B cell (primary cell): ENCODE data around the gene GFOD1. TPM values are rescaled to one million over a fixed set of nuclear protein-coding genes. Genes with fewer than 3 reads are reported as not detected.

Source experiments
- ATAC-seq: fragments of 200-7000 bp; cut with Tn5 transposase; one replicate; pipeline ENCODE4 v1.10.0; 2021; ENCODE audit warnings: low read depth, mild to moderate bottlenecking, moderate number of reproducible peaks, moderate library complexity
- CTCF ChIA-PET: fragments of 350-600 bp; sonication (Branson Sonifier 250); formaldehyde crosslinking; loops from one replicate; lab custom pipeline; 2021; ENCODE audit warnings: antibody characterized with exemption, inconsistent platforms; lab: Charles Lee
- POLR2A ChIA-PET: fragments of 350-600 bp; sonication (Branson Sonifier 250); formaldehyde crosslinking; loops from one replicate; lab custom pipeline; 2021; ENCODE audit warnings: antibody characterized with exemption; lab: Charles Lee
- DNase-seq: peaks from one replicate; pipeline ENCODE4 v3.0.0; 2013
- H2AFZ ChIP-seq: 2 replicates; pipeline ENCODE4 v1.6.1; 2012; ENCODE audit warnings: mild to moderate bottlenecking, low read depth, low read length; ENCODE audit not compliant: insufficient read depth, poor library complexity, severe bottlenecking
- H3K27ac ChIP-seq, 2 donors: 1 replicate in 1 of 2; 2 replicates in 1 of 2; pipeline ENCODE4 v1.5.1; 2012 to 2013; ENCODE audit warnings: low read length in 2 of 2, mild to moderate bottlenecking in 2 of 2, moderate library complexity in 1 of 2
- H3K27me3 ChIP-seq, 4 experiments: fragments of 200-600 bp in 1 of 4; sonication (generic) in 1 of 4; replicated peaks in 1 of 4; 1 replicate in 2 of 4; 2 replicates in 2 of 4; pipeline versions ENCODE4 v1.6.1 to v1.7.0; 2013 to 2016; ENCODE audit warnings: low read length in 3 of 4, mild to moderate bottlenecking in 2 of 4, mixed read lengths in 1 of 4, moderate library complexity in 1 of 4; ENCODE audit not compliant: insufficient read depth in 4 of 4, control insufficient read depth in 3 of 4; ENCODE audit errors: control extremely low read depth in 1 of 4
- H3K36me3 ChIP-seq, 2 experiments: replicated peaks in 1 of 2; 1 replicate in 1 of 2; 2 replicates in 1 of 2; pipeline versions ENCODE4 v1.6.1 to v1.7.1; 2013; ENCODE audit warnings: low read length in 1 of 2; ENCODE audit not compliant: insufficient read depth in 2 of 2, control insufficient read depth in 1 of 2; ENCODE audit errors: control extremely low read depth in 1 of 2, extremely low read depth in 1 of 2
- H3K4me1 ChIP-seq, 2 donors: fragments of 200-600 bp in 1 of 2; sonication (generic) in 1 of 2; 1 replicate in 1 of 2; 2 replicates in 1 of 2; pipeline versions ENCODE4 v1.5.1 to v1.6.1; 2013 to 2017; ENCODE audit warnings: low read length in 2 of 2; ENCODE audit not compliant: control insufficient read depth in 2 of 2, insufficient read depth in 2 of 2
- H3K4me2 ChIP-seq: replicated peaks from 2 replicates; pipeline ENCODE3; 2012; ENCODE audit warnings: mild to moderate bottlenecking, low read depth, low read length; ENCODE audit not compliant: poor library complexity, severe bottlenecking
- H3K4me3 ChIP-seq, 5 experiments: fragments of 200-600 bp in 1 of 5; sonication (generic) in 1 of 5; 1 replicate in 3 of 5; 2 replicates in 2 of 5; pipeline versions ENCODE4 v1.5.1 to v1.7.0; 2011 to 2016; ENCODE audit warnings: low read length in 4 of 5, mild to moderate bottlenecking in 4 of 5, low read depth in 2 of 5, control low read depth in 1 of 5, moderate library complexity in 1 of 5; ENCODE audit not compliant: insufficient read depth in 1 of 5; ENCODE audit errors: control extremely low read depth in 1 of 5, extremely low read depth in 1 of 5
- H3K79me2 ChIP-seq: fragments of 200-600 bp; sonication (generic); one replicate; pipeline ENCODE4 v1.6.0; 2016; ENCODE audit warnings: low read length; ENCODE audit not compliant: control insufficient read depth, insufficient read depth
- H3K9ac ChIP-seq: fragments of 200-600 bp; sonication (generic); 2 replicates; pipeline ENCODE4 v1.6.1; 2017; ENCODE audit warnings: mild to moderate bottlenecking, low read length, moderate library complexity
- H3K9me3 ChIP-seq, 3 donors: one replicate each; pipeline versions ENCODE4 v1.6.1 to v1.7.1; 2013; ENCODE audit warnings: low read length in 2 of 3; ENCODE audit not compliant: control insufficient read depth in 2 of 3, insufficient read depth in 1 of 3; ENCODE audit errors: control extremely low read depth in 1 of 3
- H4K20me1 ChIP-seq: 2 replicates; pipeline ENCODE4 v1.6.0; 2012; ENCODE audit warnings: mild to moderate bottlenecking, low read length; ENCODE audit not compliant: insufficient read depth, control insufficient read depth, poor library complexity, severe bottlenecking
- H3K27ac Mint-ChIP-seq: one replicate; pipeline ENCODE4 v1.8.0; 2021; ENCODE audit warnings: mixed read lengths
- H3K27me3 Mint-ChIP-seq: one replicate; pipeline ENCODE4 v1.8.0; 2021; ENCODE audit warnings: mixed read lengths
- H3K4me1 Mint-ChIP-seq: one replicate; pipeline ENCODE4 v1.8.0; 2021; ENCODE audit warnings: mixed read lengths
- H3K4me3 Mint-ChIP-seq: one replicate; pipeline ENCODE4 v1.8.0; 2021; ENCODE audit warnings: mixed read lengths
- H3K9me3 Mint-ChIP-seq: one replicate; pipeline ENCODE4 v1.8.0; 2022; ENCODE audit warnings: mixed read lengths; ENCODE audit not compliant: insufficient read depth
- EZH2 ChIP-seq: IDR thresholded peaks from 2 replicates; pipeline ENCODE4 v1.6.1; 2012; ENCODE audit warnings: borderline replicate concordance, low read depth, mild to moderate bottlenecking, moderate library complexity, low read length; ENCODE audit not compliant: insufficient read depth, poor library complexity, severe bottlenecking
- WGBS: methylation state at CpG from one replicate; pipeline ENCODE4 v1.1.5; 2013; ENCODE audit warnings: missing lambda C conversion rate; ENCODE audit not compliant: insufficient coverage; 5-methylcytosine and 5-hydroxymethylcytosine counted together
- intact Hi-C: fragments of 100-400 bp; cut with micrococcal nuclease; formaldehyde crosslinking; loops from one replicate; pipeline ENCODE4 v1.10.0; 2022
- polyA plus RNA-seq: library from polyadenylated mRNA; depleted of rRNA; stranded (reverse); fragments of >200 nt; gene quantifications from 2 replicates; pipeline ENCODE4 v1.2.3, GENCODE V29; 2012
- total RNA-seq, 2 donors: library from RNA; stranded (reverse); fragments of 120-200 nt in 1 of 2; gene quantifications; 1 replicate in 1 of 2; 2 replicates in 1 of 2; pipeline versions ENCODE4 v1.2.3 to v1.2.4, GENCODE V29; 2013 to 2022
- TF ChIP-seq, protein P1 (sequence below): fragments of 200-600 bp; IDR thresholded peaks from one replicate; pipeline ENCODE4 v1.8.0; 2022; ENCODE audit warnings: antibody characterized with exemption, mild to moderate bottlenecking

The GFOD1 gene
- total and polyA plus RNA-seq, 2 donors (not counting 1 experiment from before 2014, with no cell fraction given) = 8.3 to 42.4 TPM

DNA sequence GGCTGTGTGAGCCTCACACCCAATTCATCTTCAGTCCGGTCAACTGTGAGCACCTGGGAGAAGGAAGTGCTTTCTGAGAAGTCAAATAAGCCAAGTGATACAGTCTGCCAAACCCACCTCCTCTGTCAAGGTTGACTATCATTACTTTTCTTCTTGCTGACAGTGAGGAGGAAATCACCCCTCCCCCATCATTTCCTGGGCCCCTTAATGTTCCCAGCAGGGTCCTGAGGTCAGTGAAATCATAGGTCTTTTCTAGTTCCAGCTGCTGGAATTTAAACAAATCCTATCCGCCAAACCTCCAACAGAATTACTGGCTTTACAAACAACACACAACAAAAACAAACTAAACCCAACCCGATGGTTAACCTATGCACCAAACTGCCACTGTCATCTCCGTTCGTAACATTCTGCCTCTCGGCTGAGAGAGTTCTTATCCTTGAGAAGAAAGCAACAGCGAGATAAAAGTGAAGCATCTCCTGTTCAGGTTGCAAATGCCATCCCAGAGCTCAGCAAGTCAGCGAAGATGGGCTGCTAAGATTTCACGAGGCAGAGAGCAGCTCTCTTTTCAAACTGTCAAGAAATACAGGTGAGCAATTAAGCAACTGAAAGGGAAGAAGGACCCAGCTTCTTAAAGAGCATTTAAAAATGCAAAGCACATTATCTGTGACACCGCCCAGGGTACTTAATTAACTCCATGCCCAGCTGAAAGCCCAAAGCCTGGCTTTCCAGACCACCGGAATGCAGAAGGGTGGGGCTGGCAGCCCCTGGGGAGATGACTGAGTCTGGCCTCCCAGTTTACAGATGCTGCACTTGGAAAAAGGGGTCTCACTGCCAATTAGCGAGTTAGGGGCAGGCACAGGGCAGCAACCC is 24.7 kb downstream of the GFOD1 start:
- Histone ChIP-seq H2AFZ (no peak overlapping the region), H3K79me2 (peaks cover 42% of the 10 kb centered on the region), H4K20me1 (no peaks in the 10 kb centered on the region), H3K27ac (peak overlapping the region in 1 of 2 donors; percentile 39), H3K4me2 (peak overlapping the region; percentile 13), H3K27me3 (no peaks in the 10 kb centered on the region), H3K4me1 (peaks cover 32 to 53% of the 10 kb centered on the region in 2 donors), H3K36me3 (peaks cover 0 to 5% of the 10 kb centered on the region in 2 experiments), H3K9ac (no peak overlapping the region), H3K4me3 (no peak overlapping the region), H3K9me3 (no peaks in the 10 kb centered on the region)
- H3K27ac Mint-ChIP-seq = peak overlapping the region; percentile 71
- DNase-seq = no peak
- no peak for TF ChIP-seq EZH2
- TF ChIP-seq, protein P1, sequence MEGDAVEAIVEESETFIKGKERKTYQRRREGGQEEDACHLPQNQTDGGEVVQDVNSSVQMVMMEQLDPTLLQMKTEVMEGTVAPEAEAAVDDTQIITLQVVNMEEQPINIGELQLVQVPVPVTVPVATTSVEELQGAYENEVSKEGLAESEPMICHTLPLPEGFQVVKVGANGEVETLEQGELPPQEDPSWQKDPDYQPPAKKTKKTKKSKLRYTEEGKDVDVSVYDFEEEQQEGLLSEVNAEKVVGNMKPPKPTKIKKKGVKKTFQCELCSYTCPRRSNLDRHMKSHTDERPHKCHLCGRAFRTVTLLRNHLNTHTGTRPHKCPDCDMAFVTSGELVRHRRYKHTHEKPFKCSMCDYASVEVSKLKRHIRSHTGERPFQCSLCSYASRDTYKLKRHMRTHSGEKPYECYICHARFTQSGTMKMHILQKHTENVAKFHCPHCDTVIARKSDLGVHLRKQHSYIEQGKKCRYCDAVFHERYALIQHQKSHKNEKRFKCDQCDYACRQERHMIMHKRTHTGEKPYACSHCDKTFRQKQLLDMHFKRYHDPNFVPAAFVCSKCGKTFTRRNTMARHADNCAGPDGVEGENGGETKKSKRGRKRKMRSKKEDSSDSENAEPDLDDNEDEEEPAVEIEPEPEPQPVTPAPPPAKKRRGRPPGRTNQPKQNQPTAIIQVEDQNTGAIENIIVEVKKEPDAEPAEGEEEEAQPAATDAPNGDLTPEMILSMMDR = no peak
- CTCF ChIA-PET = interaction anchor here (0.7 to 2.4 kb wide), 2 partner anchors 16 to 75 kb away, joined by 3 to 6 read pairs; no protein-coding TSS in a partner anchor
- 91% methylated on average over 10 of the region's 12 CpGs for WGBS
- H3K27me3 Mint-ChIP-seq = no peaks in the 10 kb centered on the region
- H3K4me3 Mint-ChIP-seq = peak overlapping the region; percentile 42
- POLR2A ChIA-PET = no interaction called here
- peaks cover 74% of the 10 kb centered on the region for H3K4me1 Mint-ChIP-seq
- ATAC-seq = no peak
- H3K9me3 Mint-ChIP-seq = no peaks in the 10 kb centered on the region
- intact Hi-C loops = no loop called here

DNA sequence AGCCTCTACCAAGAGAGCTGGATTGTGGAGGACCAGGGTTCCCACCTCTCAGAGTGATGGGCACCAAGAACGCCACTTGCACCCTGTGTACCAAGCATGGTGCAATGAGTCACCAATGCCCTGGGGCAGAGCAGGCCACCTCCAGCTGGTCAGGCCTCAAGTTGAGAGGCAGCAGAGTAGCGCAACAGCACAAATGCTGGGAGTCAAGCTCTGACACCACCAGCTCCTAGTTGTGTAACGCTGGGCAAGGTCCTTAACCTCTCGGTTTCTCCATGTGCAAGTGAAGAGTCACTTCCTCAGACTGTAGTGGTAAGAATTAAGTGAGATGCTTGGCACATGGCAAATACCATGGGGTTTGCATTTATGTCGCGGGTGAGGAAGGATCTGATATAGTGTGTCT is 25.6 kb downstream of the GFOD1 start:
- DNase-seq (no peak), ATAC-seq (no peak)
- H3K27ac ChIP-seq = no peak overlapping the region
- peak overlapping the region; percentile 10 for H3K4me2 ChIP-seq
- intact Hi-C loops = no loop called here
- WGBS = 98% methylated on average over 4 of the region's 6 CpGs
- Mint-ChIP-seq H3K27ac (peak overlapping the region; percentile 20), H3K4me3 (no peak overlapping the region), H3K9me3 (no peaks in the 10 kb centered on the region), H3K4me1 (peaks cover 78% of the 10 kb centered on the region), H3K27me3 (no peaks in the 10 kb centered on the region)
- no peak overlapping the region for H2AFZ ChIP-seq
- no peaks in the 10 kb centered on the region for H3K27me3 ChIP-seq
- POLR2A ChIA-PET = no interaction called here
- peaks cover 35 to 61% of the 10 kb centered on the region in 2 donors for H3K4me1 ChIP-seq
- H3K4me3 ChIP-seq = no peak overlapping the region
- no peak overlapping the region for H3K9ac ChIP-seq
- CTCF ChIA-PET = no interaction called here
- peaks cover 49% of the 10 kb centered on the region for H3K79me2 ChIP-seq
- no peaks in the 10 kb centered on the region for H4K20me1 ChIP-seq
- H3K9me3 ChIP-seq = no peaks in the 10 kb centered on the region
- H3K36me3 ChIP-seq = peaks cover 0 to 5% of the 10 kb centered on the region in 2 experiments
- no peak for TF ChIP-seq EZH2
- TF ChIP-seq, protein P1 = no peak
